ENCODE data around the gene CRISPLD2.
A peak's percentile ranks its signal among the peaks of the same experiment; 100 is the strongest.

CRISPLD2 gene

DNA sequence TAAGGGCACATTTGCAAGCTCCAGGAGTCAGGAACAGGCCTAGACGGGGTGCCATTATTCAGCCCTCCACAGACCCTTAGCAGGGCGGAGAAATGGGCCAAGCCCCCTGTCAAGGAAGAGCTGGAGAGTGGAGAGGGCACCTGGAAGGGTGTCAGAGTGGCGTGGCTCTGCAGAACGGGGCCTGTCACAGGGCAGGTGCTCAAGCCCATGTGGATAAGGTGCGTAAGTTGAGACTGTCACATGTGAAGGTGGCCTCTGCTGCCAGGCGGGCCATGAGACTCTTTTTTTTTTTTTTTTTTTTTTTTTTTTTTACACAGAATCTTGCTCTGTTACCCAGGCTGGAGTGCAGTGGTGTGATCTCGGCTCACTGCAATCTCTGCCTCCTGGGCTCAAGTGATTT is 12.0 kb upstream of the CRISPLD2 start:
- no peak overlapping the region for H3K4me3 ChIP-seq (ENCODE audit: low read depth in 1 of 2, low read length in 1 of 2)
- H3K4me1 ChIP-seq (ENCODE audit: control insufficient read depth in 1 of 2, insufficient read depth in 1 of 2, low read depth in 1 of 2, low read length in 1 of 2), result peaks cover 74 to 75% of the 10 kb centered on the region in 2 experiments
- no peaks in the 10 kb centered on the region for H3K36me3 ChIP-seq
- H3K27me3 ChIP-seq, result no peaks in the 10 kb centered on the region
- H3K9me3 ChIP-seq, result no peaks in the 10 kb centered on the region
- TF ChIP-seq, protein P1, sequence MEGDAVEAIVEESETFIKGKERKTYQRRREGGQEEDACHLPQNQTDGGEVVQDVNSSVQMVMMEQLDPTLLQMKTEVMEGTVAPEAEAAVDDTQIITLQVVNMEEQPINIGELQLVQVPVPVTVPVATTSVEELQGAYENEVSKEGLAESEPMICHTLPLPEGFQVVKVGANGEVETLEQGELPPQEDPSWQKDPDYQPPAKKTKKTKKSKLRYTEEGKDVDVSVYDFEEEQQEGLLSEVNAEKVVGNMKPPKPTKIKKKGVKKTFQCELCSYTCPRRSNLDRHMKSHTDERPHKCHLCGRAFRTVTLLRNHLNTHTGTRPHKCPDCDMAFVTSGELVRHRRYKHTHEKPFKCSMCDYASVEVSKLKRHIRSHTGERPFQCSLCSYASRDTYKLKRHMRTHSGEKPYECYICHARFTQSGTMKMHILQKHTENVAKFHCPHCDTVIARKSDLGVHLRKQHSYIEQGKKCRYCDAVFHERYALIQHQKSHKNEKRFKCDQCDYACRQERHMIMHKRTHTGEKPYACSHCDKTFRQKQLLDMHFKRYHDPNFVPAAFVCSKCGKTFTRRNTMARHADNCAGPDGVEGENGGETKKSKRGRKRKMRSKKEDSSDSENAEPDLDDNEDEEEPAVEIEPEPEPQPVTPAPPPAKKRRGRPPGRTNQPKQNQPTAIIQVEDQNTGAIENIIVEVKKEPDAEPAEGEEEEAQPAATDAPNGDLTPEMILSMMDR (IDR thresholded peaks at IDR 0.05), result no peak
- peak overlapping the region; percentile 89 for H3K27ac ChIP-seq

DNA sequence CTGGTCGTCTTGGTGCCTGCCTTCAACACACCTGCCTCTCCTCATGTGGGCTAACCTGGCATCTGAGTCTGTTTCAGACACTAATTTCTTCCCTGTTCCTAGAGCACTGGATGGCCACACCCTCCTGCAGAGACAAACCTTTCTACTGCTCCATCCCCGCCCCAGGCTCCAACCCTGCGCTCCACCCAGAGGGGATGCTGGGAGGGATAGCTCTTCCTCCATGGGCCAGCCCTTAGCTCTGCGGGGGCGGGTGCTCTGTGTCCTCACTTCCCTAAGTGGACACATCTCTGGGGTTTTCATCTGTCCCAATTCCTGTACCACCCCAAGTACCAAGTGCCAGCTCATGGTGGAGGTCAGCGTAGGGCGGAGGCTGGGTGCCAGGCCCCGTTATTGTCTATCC is 11.0 kb upstream of the CRISPLD2 start:
- Histone ChIP-seq H3K4me3 (ENCODE audit: low read depth in 1 of 2, low read length in 1 of 2) (no peak overlapping the region), H3K36me3 (no peaks in the 10 kb centered on the region), H3K27me3 (no peaks in the 10 kb centered on the region), H3K9me3 (no peaks in the 10 kb centered on the region), H3K27ac (peak overlapping the region; percentile 90), H3K4me1 (ENCODE audit: control insufficient read depth in 1 of 2, insufficient read depth in 1 of 2, low read depth in 1 of 2, low read length in 1 of 2) (peaks cover 74 to 80% of the 10 kb centered on the region in 2 experiments)
- TF ChIP-seq, protein P1 (IDR thresholded peaks at IDR 0.05), result no peak

DNA sequence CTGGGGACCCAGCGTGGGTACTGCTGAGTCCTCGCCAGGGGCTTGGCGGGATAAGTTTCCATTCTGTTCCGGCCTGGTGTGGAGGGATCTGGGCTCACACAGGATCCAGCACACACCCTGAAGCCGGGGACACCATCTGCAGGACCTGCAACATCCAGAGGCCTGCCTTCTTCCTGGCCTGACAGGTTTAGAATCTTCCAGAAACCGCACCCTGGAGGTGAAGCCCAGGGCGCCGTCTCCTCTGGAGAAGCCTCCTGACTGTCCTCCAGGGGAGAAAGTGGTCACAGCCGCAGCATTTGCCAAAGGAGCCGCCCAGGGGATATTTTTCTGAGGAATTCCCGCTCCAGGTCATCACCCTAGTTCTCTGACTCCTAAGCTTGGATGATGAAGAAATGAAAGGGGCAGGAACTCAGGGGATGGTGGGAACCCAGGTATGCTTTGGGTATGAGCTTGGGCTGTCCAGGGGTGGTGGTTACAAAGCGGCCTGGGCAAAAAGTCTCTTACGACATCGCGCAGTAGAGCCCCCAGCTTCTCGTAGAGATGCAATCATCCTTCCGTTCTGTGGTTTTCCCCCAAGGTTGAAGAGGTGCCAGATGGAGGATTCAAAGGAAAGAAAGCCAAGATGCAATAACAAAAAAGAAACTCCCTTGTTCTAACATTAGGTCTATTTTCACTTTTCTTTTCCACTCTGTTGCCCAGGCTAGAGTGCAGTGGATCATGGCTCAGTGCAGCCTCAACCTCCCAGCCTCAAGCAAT is 9.1 kb upstream of the CRISPLD2 start:
- H3K27ac ChIP-seq, result peak overlapping the region; percentile 90
- peaks cover 83 to 86% of the 10 kb centered on the region in 2 experiments for H3K4me1 ChIP-seq (ENCODE audit: control insufficient read depth in 1 of 2, insufficient read depth in 1 of 2, low read depth in 1 of 2, low read length in 1 of 2)
- H3K36me3 ChIP-seq, result no peaks in the 10 kb centered on the region
- H3K4me3 ChIP-seq (ENCODE audit: low read depth in 1 of 2, low read length in 1 of 2), result peak overlapping the region; percentile 34 to 42
- H3K27me3 ChIP-seq, result no peaks in the 10 kb centered on the region
- TF ChIP-seq, protein P1 (IDR thresholded peaks at IDR 0.05), result no peak
- no peaks in the 10 kb centered on the region for H3K9me3 ChIP-seq

DNA sequence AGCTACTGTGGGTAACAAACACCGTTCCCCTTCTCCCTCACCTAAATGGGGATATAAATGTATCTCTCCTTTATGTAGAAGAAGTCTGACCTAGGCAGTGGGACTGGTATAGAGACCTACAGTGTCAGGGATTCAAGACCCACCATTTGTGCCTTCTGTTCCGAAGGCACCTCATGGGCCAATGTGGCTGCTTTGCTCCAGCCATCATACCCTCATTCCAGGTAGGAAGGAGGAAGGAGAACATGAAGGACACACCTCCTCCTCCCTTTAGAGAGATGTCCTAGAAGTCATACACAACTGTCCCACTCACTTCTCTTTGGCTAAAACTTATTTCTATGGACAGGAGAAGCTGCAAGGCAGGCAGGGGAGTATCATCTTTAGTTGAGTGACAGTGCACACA is 8.3 kb upstream of the CRISPLD2 start:
- H3K27ac ChIP-seq, result peak overlapping the region; percentile 90

DNA sequence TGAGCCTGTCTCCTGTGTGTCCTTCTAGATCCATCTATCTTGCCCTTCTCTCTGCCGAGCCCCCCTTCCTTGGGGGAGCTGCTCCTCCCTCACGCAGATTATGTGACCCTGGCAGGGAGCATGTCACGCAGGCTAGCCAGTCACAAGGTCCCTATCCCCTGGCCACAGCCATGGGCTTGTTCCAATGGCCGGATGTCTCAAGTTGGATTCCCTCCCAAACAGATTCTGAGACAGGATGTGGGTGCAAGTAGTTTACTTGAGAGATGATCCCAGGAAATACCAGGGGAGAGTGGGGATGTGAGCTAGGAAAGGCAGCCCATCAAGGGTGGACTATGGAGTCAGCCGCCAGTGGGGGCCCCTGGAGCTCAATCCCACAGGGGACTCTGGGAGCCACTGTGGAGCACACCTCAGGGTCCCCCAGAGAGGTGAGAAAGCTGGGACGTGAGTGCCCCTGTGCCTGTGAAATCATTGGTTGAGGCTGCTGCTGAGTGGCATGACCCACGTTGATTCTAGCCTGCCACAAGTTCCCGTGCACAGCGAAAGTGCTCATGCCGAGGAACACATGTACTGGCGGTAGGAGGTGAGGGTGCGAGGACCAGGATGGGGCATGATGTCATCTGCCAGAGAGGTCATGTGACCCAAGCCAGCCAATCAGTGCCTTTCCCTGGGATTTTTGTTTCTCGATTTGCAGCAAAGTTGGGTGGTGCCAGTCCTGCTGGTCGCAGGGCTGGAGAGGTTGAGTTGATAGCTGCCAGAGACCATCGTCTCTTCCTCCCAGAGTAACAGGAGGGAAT is 6.4 kb upstream of the CRISPLD2 start:
- H3K36me3 ChIP-seq, result no peaks in the 10 kb centered on the region
- H3K9me3 ChIP-seq, result no peaks in the 10 kb centered on the region
- no peaks in the 10 kb centered on the region for H3K27me3 ChIP-seq
- TF ChIP-seq, protein P1 (IDR thresholded peaks at IDR 0.05), result no peak
- H3K27ac ChIP-seq, result peak overlapping the region; percentile 90
- H3K4me1 ChIP-seq (ENCODE audit: control insufficient read depth in 1 of 2, insufficient read depth in 1 of 2, low read depth in 1 of 2, low read length in 1 of 2), result peaks cover 60 to 61% of the 10 kb centered on the region in 2 experiments
- H3K4me3 ChIP-seq (ENCODE audit: low read depth in 1 of 2, low read length in 1 of 2), result no peak overlapping the region

More for the DNA sequence above, 8.3 kb upstream of the CRISPLD2 start:
- TF ChIP-seq, protein P1 (IDR thresholded peaks at IDR 0.05), result no peak
- Histone ChIP-seq H3K27me3 (no peaks in the 10 kb centered on the region), H3K9me3 (no peaks in the 10 kb centered on the region), H3K36me3 (no peaks in the 10 kb centered on the region), H3K4me1 (ENCODE audit: control insufficient read depth in 1 of 2, insufficient read depth in 1 of 2, low read depth in 1 of 2, low read length in 1 of 2) (peaks cover 77 to 79% of the 10 kb centered on the region in 2 experiments), H3K4me3 (ENCODE audit: low read depth in 1 of 2, low read length in 1 of 2) (peak overlapping the region; percentile 34 to 42)

Data from neutrophil (primary cell).